Mammary epithelial cell (primary cell): ENCODE measurements around the gene MATK.

Source experiments
- EZH2 ChIP-seq: IDR thresholded peaks from 2 replicates; pipeline ENCODE4 v1.6.1; 2012; ENCODE audit warnings: low read length, inconsistent platforms, borderline replicate concordance
- TF ChIP-seq, protein P1 (sequence below), 2 donors: IDR thresholded peaks in 1 of 2; conservative IDR thresholded peaks in 1 of 2; 2 replicates each; pipeline ENCODE4 v1.5.1; 2011 to 2012; ENCODE audit warnings: inconsistent platforms in 2 of 2, low read length in 2 of 2, mild to moderate bottlenecking in 2 of 2, control low read depth in 1 of 2, low read depth in 1 of 2; ENCODE audit not compliant: insufficient read depth in 1 of 2; ENCODE audit errors: extremely low read depth in 1 of 2

- TF ChIP-seq, protein P1, sequence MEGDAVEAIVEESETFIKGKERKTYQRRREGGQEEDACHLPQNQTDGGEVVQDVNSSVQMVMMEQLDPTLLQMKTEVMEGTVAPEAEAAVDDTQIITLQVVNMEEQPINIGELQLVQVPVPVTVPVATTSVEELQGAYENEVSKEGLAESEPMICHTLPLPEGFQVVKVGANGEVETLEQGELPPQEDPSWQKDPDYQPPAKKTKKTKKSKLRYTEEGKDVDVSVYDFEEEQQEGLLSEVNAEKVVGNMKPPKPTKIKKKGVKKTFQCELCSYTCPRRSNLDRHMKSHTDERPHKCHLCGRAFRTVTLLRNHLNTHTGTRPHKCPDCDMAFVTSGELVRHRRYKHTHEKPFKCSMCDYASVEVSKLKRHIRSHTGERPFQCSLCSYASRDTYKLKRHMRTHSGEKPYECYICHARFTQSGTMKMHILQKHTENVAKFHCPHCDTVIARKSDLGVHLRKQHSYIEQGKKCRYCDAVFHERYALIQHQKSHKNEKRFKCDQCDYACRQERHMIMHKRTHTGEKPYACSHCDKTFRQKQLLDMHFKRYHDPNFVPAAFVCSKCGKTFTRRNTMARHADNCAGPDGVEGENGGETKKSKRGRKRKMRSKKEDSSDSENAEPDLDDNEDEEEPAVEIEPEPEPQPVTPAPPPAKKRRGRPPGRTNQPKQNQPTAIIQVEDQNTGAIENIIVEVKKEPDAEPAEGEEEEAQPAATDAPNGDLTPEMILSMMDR (conservative IDR thresholded peaks at IDR 0.05 in 1 of 2, IDR thresholded peaks at IDR 0.05 in 1 of 2; ENCODE audit: extremely low read depth in 1 of 2, insufficient read depth in 1 of 2, low read depth in 1 of 2, low read length in 2 of 2): no peak
- no peak for TF ChIP-seq EZH2
These were observed 7.6 kb upstream of the MATK start for GRCh38 chr19:3793799-3794198.
